NCI-H146 treated with DMSO at 0.1 percent for 48 hours (cell line): ENCODE measurements around the gene RIPOR2.
A peak's percentile ranks its signal among the peaks of the same experiment; 100 is the strongest.
"Not testable (repeated sequence)": the region's sequence is repeated elsewhere in the genome, so short reads cannot be mapped to it uniquely, and the experiment has no call there.

Experiments used
- DNase-seq: peaks from one replicate; lab custom pipeline; 2025; ENCODE audit not compliant: unreplicated experiment; lab: John Stamatoyannopoulos, UW

Gene RIPOR2

DNA sequence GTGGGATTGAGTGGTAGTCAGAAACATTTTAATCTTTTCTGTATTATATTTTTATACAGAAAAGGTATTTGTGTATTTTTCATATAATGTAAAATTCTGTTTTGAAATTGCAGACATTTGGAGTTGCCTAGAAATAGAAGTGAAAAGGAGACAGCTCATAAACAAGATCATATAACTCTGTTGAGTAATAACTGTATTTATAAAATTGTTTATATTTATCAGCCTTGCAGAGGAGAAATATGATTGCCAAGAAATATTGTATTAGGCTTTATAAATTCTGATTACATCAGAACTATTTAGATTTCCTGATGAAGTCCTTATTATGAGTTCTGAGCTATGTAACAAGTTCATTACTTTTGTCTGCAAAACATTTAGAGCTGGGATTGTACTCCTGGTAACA lies 55.3 kb downstream of the RIPOR2 start:
- no peak for DNase-seq

GRCh38 chr6:24879351-24879750 lies 56.4 kb downstream of the RIPOR2 start:
- DNase-seq, result no peak

- not testable (repeated sequence) for DNase-seq
These were observed 58.0 kb downstream of the RIPOR2 start for GRCh38 chr6:24877747-24878146.

DNA sequence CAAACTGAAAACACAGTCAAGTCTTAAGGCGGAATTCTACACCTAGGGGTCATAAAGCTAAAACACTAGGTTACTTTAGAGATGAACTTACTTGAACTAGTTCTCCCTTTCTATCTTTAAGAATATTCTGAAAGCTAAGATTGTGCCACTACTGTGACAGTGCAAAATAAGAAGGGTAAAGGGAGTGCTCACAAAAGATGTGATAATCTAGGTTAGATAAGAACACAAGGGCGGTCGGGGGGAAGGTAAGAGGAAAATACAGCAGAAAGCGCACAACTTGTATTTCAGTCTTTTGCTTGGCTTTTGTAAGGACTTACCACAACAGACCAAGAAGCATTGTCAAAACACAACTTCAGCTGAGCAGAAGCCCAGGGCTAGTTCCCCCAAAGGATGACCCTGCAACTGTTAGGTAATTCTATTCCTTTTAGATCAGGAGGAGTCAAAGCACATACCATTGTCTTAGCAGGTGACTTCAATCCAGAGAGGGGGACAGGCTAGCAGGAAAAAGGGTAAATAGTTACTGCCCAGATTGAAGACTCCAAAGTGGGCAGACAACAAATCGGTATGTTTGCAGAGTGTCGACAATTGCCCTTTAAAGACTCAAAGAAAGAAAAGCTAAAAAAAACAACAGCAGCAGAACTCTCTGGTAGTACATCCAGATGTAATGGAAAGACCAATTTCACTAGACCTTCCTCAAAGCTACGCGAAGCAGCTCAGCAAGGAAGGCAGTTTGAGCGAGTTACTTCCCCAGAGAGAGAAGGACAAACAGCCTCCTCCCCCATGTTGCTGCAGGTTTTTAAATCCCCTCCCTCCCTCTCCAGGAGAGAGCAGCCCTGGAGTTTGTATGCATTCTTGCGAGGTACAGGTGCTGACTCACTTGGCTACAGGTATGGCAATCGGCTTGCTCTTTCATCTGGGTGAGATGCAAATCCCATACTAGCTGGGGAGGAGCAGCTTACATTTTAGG lies 59.0 kb downstream of the RIPOR2 start:
- DNase-seq, result no peak

- no peak for DNase-seq
These were observed 60.2 kb downstream of the RIPOR2 start for GRCh38 chr6:24875534-24875901.

GRCh38 chr6:24874776-24875533 lies 60.8 kb downstream of the RIPOR2 start:
- DNase-seq, result no peak

DNA sequence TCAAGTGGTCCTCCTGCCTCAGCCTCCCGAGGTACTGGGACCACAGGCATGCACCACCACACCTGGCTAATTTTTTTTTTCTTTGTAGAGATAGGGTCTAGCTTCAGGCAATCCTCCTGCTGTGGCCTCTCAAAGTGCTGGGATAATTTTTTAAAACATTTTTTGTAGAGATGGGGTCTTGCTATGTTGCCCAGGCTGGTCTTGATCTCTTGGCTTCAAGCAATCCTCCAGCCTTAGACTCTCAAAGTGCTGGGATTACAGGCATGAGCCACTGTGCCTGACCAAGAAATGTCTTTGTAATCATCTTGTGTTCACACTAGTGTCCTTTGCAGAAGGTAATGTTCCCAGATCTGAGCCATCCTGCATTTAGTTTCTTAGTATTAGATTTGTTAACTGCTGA lies 61.6 kb downstream of the RIPOR2 start:
- no peak for DNase-seq

DNA sequence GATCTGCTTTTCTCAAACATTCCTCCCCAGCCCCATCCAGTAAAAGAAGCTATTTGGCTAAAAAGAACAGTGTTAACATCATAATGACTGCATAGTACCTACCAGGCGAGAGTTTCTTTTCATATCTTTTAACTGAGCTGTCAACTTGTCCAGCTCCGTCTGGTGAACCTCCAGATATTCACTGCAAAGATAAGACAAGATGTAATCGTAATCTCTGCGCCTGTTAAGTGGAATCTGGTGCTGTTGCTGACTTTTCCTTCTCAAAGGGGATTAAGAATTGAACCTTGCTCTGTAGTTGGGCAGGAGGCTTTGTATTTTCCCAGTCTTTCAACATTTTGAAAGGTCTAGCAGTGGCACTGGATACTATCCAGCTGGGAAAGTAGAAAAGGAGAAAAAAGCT lies 63.0 kb downstream of the RIPOR2 start:
- DNase-seq, result no peak

DNA sequence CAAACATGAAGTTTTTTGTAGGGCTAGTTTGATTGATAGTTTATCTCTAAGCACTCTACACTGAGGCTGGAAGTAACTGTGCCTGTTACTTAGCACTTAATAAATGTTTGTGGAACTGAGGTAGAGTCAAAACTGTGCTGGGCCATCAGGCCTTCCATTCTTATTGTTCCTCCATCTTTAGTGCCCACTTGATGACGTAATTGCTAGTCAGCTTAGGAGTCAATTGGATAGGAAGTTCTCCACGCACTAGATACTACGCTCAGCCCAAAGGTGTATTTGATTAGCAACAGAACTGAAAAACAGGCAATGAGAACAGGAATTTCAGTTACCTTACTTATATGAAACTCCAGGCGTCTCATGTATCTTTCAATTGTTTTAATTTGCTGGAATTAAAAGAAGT lies 67.0 kb downstream of the RIPOR2 start:
- DNase-seq, result no peak

- DNase-seq, result no peak
These were observed 68.6 kb downstream of the RIPOR2 start for GRCh38 chr6:24867104-24867703.

DNA sequence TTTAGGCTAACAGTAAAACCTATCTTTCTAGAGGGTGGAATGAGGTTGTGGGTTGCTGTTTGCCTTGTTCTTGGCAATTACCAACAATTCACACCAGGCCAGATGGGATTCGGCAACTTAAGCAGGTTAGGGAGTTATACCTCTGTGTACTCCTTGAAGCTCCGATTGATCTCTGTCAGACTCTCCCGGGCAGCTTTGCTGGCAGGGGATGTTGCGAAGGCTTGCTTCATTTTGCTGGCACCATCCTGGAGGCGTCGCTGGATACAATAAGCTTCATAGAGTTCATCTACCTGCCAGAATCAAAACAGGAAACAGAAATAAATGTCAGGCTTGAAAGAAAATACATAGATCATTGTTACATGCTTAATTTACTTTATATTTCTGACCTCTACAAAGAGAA lies 70.6 kb downstream of the RIPOR2 start:
- DNase-seq, result no peak

DNA sequence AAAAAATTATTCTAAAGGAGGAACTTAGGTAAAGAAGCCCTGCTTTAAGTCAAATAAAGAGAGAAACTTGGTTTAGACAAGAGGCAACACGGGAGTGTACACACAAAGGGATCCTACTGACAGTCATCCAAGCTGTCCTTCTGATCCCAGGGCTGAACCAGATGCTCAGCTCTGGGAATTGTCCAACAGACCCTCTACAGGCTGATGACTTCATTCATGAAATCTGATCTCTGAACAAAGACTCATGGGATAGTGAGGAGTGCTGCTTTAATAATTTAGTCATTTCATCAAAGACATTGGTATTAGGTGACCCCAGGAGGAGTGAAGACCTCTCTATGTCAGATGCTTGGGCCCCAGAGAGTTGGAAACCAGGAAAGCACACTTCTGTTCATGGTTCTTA lies 71.4 kb downstream of the RIPOR2 start:
- DNase-seq, result no peak

DNA sequence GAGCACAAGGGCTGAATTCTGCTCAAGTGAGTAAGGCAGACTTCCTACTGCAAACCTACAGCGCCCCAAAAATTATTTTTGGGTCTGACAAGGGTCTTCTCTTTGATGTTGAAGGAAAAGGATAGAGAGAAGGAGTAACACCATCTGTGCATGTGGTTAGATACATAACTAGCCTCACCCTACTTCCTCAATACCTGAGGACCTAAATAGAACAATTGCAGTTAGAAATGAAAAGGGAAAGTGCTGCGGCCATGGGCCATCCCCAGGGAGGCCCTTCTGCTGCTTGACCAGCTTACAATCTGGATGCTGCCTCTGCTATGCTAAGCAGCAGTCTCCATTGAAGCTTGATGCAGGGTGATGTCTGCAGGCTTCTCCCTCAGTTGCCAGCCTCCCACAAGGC lies 73.8 kb downstream of the RIPOR2 start:
- no peak for DNase-seq

DNA sequence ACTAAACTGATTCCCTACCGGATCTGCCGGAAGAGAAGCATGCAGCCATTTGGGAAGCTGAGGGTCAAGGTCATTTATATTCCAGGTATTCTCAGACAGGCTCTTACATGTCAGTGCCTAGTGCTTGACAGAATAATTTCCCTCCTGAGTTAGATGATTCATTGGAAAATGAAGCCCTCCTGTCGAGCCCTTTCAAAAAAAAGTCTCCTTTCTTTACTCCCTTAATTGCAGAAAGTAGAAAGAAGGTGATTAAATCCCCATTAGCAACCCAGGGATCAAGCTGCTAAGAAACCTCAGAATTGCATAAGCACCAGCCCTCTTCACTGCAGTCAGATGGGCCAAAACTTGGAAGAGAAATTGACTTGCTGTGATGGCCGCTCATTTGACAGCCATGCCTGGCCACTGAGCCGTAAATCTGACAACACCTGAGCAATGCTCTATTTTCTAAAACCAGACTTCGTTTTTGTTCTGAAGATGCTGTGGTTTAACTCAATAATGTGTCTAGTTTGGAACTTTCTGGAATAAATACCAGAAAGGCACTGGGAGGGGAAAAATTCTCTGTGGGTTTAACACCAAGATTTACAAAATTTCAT lies 76.1 kb downstream of the RIPOR2 start:
- DNase-seq, result peak; percentile 54

DNA sequence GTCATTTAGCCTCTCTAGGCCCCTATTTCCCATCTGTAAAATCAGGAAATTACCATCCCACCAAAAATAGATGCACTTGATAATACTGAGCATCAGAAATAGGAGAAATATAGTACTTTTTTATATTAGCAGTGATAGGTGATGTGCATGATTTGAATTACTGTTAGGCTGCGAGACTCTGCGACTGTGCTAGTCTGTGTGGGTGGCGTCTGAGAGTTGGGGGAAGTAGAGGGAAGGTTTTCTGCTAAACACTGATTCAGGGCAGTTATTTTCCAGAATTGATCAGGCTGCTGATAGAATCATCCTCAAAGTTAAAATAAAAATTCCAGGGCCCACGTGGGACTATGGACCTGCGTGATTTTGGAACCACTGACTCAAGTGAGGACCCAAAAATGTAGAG lies 76.6 kb downstream of the RIPOR2 start:
- no peak for DNase-seq

- no peak for DNase-seq
These were observed 77.5 kb downstream of the RIPOR2 start for GRCh38 chr6:24858177-24858653.

GRCh38 chr6:24856901-24857670 lies 78.7 kb downstream of the RIPOR2 start:
- DNase-seq, result no peak

- DNase-seq, result no peak
These were observed 79.5 kb downstream of the RIPOR2 start for GRCh38 chr6:24856246-24856599.

DNA sequence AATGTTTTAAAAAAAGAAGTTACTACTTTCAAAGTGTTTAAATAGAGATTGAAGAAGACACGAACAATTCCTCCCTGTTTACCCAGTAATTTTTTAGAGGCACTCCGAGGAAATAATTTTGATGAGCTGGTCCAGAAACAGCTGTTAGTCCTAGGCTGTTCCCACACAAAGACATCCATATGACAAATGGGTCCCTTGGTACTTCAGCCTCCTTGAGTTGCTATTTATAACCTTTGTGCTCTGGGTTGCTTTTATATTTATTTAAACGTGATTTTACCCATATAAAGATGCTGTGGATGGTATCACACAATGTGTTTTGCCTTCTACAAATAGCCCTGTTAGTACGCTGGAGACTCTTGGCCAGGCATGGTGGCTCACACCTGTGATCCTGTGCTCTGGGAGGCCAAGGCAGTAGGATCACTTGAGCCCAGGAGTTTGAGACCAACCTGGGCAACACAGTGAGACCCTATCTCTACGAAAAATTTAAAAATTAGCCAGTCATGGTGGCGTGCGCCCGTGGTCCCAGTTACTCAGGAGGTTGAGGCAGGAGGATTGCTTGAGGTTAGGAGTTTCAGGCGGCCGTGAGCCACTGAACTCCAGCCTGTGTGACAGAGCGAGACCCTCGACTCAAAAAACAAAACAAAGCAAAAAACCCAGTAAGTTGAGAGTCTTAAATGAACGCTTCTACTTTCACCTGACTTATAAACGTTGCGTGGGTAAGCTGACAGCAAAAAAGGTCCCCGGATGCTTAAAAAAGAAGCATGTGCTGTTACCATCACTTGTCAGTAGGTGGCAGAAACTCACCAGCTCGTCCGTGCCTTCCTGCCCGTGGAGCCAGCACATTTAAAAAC lies 80.1 kb downstream of the RIPOR2 start:
- DNase-seq, result peak; percentile 55
